K562 (cell line): Measurements from ENCODE around the gene HSD17B12. TPM values are rescaled to one million over a fixed set of nuclear protein-coding genes. Genes with fewer than 3 reads are reported as not detected.

Source experiments
- ARHGAP35 ChIP-seq: fragments of 450-650 bp; IDR thresholded peaks from 2 replicates; pipeline ENCODE4 v1.6.1; 2018; ENCODE audit not compliant: partially characterized antibody
- ATF7 ChIP-seq: fragments of 450-650 bp; IDR thresholded peaks from 2 replicates; pipeline ENCODE4 v1.7.1; 2014; ENCODE audit warnings: mild to moderate bottlenecking, moderate library complexity
- C11orf30 ChIP-seq: fragments of 450-650 bp; IDR thresholded peaks from 2 replicates; pipeline ENCODE4 v1.6.1; 2016; ENCODE audit warnings: low read depth, mild to moderate bottlenecking
- EHMT2 ChIP-seq: fragments of 450-650 bp; IDR thresholded peaks from 2 replicates; pipeline ENCODE4 v1.6.1; 2018; ENCODE audit warnings: antibody characterized with exemption
- FOXJ2 ChIP-seq: fragments of 200-800 bp; sonication (Bioruptor generic); IDR thresholded peaks from 2 replicates; pipeline ENCODE4 v1.6.1; 2016; ENCODE audit warnings: missing genetic modification characterization, missing compliant biosample characterization
- HMG20A ChIP-seq: fragments of 450-650 bp; formaldehyde crosslinking; conservative IDR thresholded peaks from 2 replicates; pipeline ENCODE4 v1.4.0; 2020; ENCODE audit warnings: mild to moderate bottlenecking, mixed read lengths
- KLF1 ChIP-seq: fragments of 450-650 bp; IDR thresholded peaks from 2 replicates; pipeline ENCODE4 v1.6.1; 2016; ENCODE audit warnings: missing genetic modification characterization, missing compliant biosample characterization
- KLF16 ChIP-seq: IDR thresholded peaks from 2 replicates; pipeline ENCODE4 v1.6.1; 2016; ENCODE audit warnings: antibody characterized with exemption
- MGA ChIP-seq: fragments of 450-650 bp; IDR thresholded peaks from 2 replicates; pipeline ENCODE4 v1.6.1; 2016; ENCODE audit warnings: mild to moderate bottlenecking, moderate library complexity
- MYBL2 ChIP-seq, 2 experiments: fragments of 450-650 bp in 1 of 2; sonication (generic) in 1 of 2; formaldehyde crosslinking in 1 of 2; IDR thresholded peaks; 2 replicates each; pipeline versions ENCODE4 v1.6.1 to v1.8.1; 2017 to 2022; ENCODE audit warnings: borderline replicate concordance in 1 of 2, inconsistent platforms in 1 of 2, low read depth in 1 of 2, mild to moderate bottlenecking in 1 of 2, missing genetic modification reagents in 1 of 2, moderate library complexity in 1 of 2
- PHF20 ChIP-seq: fragments of 450-650 bp; IDR thresholded peaks from 2 replicates; pipeline ENCODE4 v1.6.1; 2018; ENCODE audit not compliant: partially characterized antibody
- PRMT5 ChIP-seq: sonication (generic); formaldehyde crosslinking; IDR thresholded peaks from 2 replicates; pipeline ENCODE4 v1.5.0; 2020; ENCODE audit warnings: missing genetic modification reagents
- RBFOX2 ChIP-seq: fragments of 200-400 bp; formaldehyde crosslinking; IDR thresholded peaks from 2 replicates; pipeline ENCODE4 v1.6.1; 2017; ENCODE audit warnings: low read depth, mild to moderate bottlenecking, low read length, moderate library complexity
- SMAD3 ChIP-seq: fragments of 450-650 bp; formaldehyde crosslinking; conservative IDR thresholded peaks from 2 replicates; pipeline ENCODE4 v1.4.0; 2020; ENCODE audit warnings: mild to moderate bottlenecking
- TCF7 ChIP-seq: sonication (generic); IDR thresholded peaks from 2 replicates; pipeline ENCODE4 v1.6.1; 2016; ENCODE audit warnings: antibody characterized with exemption, borderline replicate concordance
- ZBTB26 ChIP-seq: fragments of 450-650 bp; formaldehyde crosslinking; IDR thresholded peaks from 2 replicates; pipeline ENCODE4 v1.4.0; 2022; ENCODE audit warnings: missing genetic modification characterization
- ZBTB9 ChIP-seq: fragments of 450-650 bp; formaldehyde crosslinking; IDR thresholded peaks from 2 replicates; pipeline ENCODE4 v1.4.0; 2020; ENCODE audit warnings: mild to moderate bottlenecking, moderate library complexity
- polyA plus RNA-seq, 8 experiments: library from polyadenylated mRNA; depleted of rRNA in 4 of 8; stranded (reverse) in 5 of 8; unstranded in 3 of 8; fragments of >200 nt; fragmentation: Nextera tagmentation in 2 of 8; fragmentation: Illumina TruSeq in 1 of 8; extraction: Ambion mirVana in 2 of 8; extraction: Trizol in 1 of 8; gene quantifications; 2 replicates each; pipeline versions ENCODE4 v1.2.1 to v1.2.3, GENCODE V29; 2011 to 2014; ENCODE audit warnings: inconsistent platforms in 1 of 8, missing spikeins in 1 of 8
- total RNA-seq, 7 experiments: library from RNA; depleted of rRNA in 6 of 7; stranded (reverse); fragments of >200 nt in 6 of 7; fragmentation: Illumina TruSeq in 2 of 7; extraction: Trizol in 2 of 7; gene quantifications; 2 replicates each; pipeline versions ENCODE4 v1.2.1 to v1.2.3, GENCODE V29; 2011 to 2021; ENCODE audit warnings: low replicate concordance in 1 of 7

Gene HSD17B12
- total and polyA plus RNA-seq, 9 of the 15 experiments (the other 6 are each of a cell fraction or from before 2014, with no cell fraction given), result 9.1 to 34.5 (median 23.3) TPM

- no peak for TF ChIP-seq MYBL2 (IDR thresholded peaks at IDR 0.05; ENCODE audit: low read depth)
- no peak for TF ChIP-seq MYBL2 (CRISPR knock-in tag; IDR thresholded peaks at IDR 0.05; ENCODE audit: borderline replicate concordance)
- no peak for TF ChIP-seq MGA
- no peak for TF ChIP-seq FOXJ2 (tag)
- no peak for TF ChIP-seq RBFOX2
- TF ChIP-seq PRMT5 (CRISPR knock-in tag), result no peak
- TF ChIP-seq PHF20, result no peak
- TF ChIP-seq ZBTB9, result no peak
- no peak for TF ChIP-seq TCF7
- TF ChIP-seq KLF1 (tag), result no peak
- TF ChIP-seq ATF7, result peak; percentile 92
- no peak for TF ChIP-seq HMG20A (CRISPR knock-in tag)
- TF ChIP-seq KLF16, result peak; percentile 42; the same call in 1 of the 2 replicates
- no peak for TF ChIP-seq EHMT2
- no peak for TF ChIP-seq ARHGAP35
- TF ChIP-seq ZBTB26 (CRISPR knock-in tag), result no peak
- no peak for TF ChIP-seq SMAD3 (CRISPR knock-in tag)
- TF ChIP-seq C11orf30, result no peak
Measured at GRCh38 chr11:43746670-43747069, 66.1 kb downstream of the HSD17B12 start (continued).
